Measurements from ENCODE around the gene HIP1. TPM values are rescaled to one million over a fixed set of nuclear protein-coding genes. Genes with fewer than 3 reads are reported as not detected.
A peak's percentile ranks its signal among the peaks of the same experiment; 100 is the strongest.

Gene HIP1
- total RNA-seq, 1 experiment from 2014 or later, result 10.7 TPM

GRCh38 chr7:75738975-75739795 is 444 bp upstream of the HIP1 start:
- Mint-ChIP-seq H3K36me3 (ENCODE audit: insufficient read depth, unreplicated experiment) (peaks cover 25% of the 10 kb centered on the region), H3K27ac (ENCODE audit: unreplicated experiment) (peak overlapping the region; percentile 19), H3K4me3 (ENCODE audit: low read depth, unreplicated experiment) (peak overlapping the region; percentile 88), H3K9me3 (ENCODE audit: low read depth, unreplicated experiment) (peaks cover 3% of the 10 kb centered on the region), H3K27me3 (ENCODE audit: unreplicated experiment) (peaks cover 12% of the 10 kb centered on the region), H3K4me1 (ENCODE audit: low read depth, unreplicated experiment) (peaks cover 11% of the 10 kb centered on the region)
- peak; percentile 98 for DNase-seq
- intact Hi-C loops (cut with micrococcal nuclease; ENCODE audit: unreplicated experiment), result loop anchor here (5.0 kb wide), 1 partner anchor 37 kb away; no protein-coding TSS in a partner anchor
- no peak for TF ChIP-seq CTCF (IDR thresholded peaks at IDR 0.05; ENCODE audit: unreplicated experiment)
- no TSS peak for BruUV-seq (replicated peaks)
- CTCF ChIA-PET, result interaction anchor here (0.6 to 2.0 kb wide), 8 partner anchors 9 to 287 kb away, joined by 3 to 8 read pairs (median 4); no protein-coding TSS in a partner anchor

DNA sequence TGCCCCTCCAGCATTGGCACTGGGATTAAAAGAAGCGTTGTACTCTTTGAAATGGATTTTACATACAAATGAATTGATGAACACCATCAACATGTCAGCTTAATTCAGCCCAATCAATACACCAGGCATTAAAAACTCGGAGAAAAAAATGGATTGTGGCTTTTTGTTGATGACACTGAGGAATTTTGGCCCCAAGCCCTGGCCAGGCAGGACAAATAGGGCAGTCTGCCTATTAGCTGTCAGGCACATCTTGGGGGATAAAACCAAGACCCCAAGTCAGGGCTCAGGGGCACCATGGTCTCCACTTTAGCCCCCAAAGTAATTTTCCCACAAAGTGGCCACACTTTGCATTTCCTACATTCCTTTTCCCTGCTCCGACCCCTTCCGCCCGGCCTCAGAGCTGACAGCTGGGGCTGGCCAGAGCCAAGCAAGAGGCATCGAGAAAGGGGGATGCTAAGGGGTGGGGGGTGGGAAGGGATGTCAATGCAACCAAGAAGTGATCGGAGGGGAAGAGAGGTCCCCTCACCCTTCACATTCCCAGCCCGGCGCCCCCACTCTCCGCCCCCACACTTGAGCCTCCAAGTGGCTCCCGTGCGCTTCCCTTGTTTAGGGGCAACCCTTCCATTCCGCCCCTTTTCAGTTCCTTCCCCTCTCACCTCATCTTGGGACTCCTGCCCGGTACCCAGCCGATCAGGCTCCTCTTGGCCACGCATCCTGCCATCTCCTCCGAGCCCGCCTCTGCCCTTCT is 711 bp downstream of the HIP1 start:
- Mint-ChIP-seq H3K4me1 (ENCODE audit: low read depth, unreplicated experiment) (peaks cover 11% of the 10 kb centered on the region), H3K9me3 (ENCODE audit: low read depth, unreplicated experiment) (no peaks in the 10 kb centered on the region), H3K27me3 (ENCODE audit: unreplicated experiment) (peaks cover 3% of the 10 kb centered on the region), H3K36me3 (ENCODE audit: insufficient read depth, unreplicated experiment) (peaks cover 21% of the 10 kb centered on the region), H3K4me3 (ENCODE audit: low read depth, unreplicated experiment) (peak overlapping the region; percentile 88), H3K27ac (ENCODE audit: unreplicated experiment) (peak overlapping the region; percentile 33)
- no peak for DNase-seq
- intact Hi-C loops (cut with micrococcal nuclease; ENCODE audit: unreplicated experiment), result loop anchor here (5.0 kb wide), 1 partner anchor 36 kb away; no protein-coding TSS in a partner anchor
- CTCF ChIA-PET, result interaction anchor here (2.0 kb wide), 1 partner anchor 10 kb away, joined by 8 read pairs; no protein-coding TSS in a partner anchor
- TF ChIP-seq CTCF (IDR thresholded peaks at IDR 0.05; ENCODE audit: unreplicated experiment), result no peak
- BruUV-seq (replicated peaks), result no TSS peak

- CTCF ChIA-PET, result no interaction called here
- no peaks in the 10 kb centered on the region for H3K9me3 Mint-ChIP-seq (ENCODE audit: low read depth, unreplicated experiment)
- peaks cover 4% of the 10 kb centered on the region for H3K4me1 Mint-ChIP-seq (ENCODE audit: low read depth, unreplicated experiment)
- intact Hi-C loops (cut with micrococcal nuclease; ENCODE audit: unreplicated experiment), result loop anchor here (5.0 kb wide), 1 partner anchor 33 kb away; no protein-coding TSS in a partner anchor
- no peaks in the 10 kb centered on the region for H3K27me3 Mint-ChIP-seq (ENCODE audit: unreplicated experiment)
- no peak overlapping the region for H3K4me3 Mint-ChIP-seq (ENCODE audit: low read depth, unreplicated experiment)
- H3K27ac Mint-ChIP-seq (ENCODE audit: unreplicated experiment), result no peak overlapping the region
- BruUV-seq (replicated peaks), result no TSS peak
- H3K36me3 Mint-ChIP-seq (ENCODE audit: insufficient read depth, unreplicated experiment), result peaks cover 17% of the 10 kb centered on the region
- DNase-seq, result no peak
- TF ChIP-seq CTCF (IDR thresholded peaks at IDR 0.05; ENCODE audit: unreplicated experiment), result no peak
These were observed 3.0 kb downstream of the HIP1 start for GRCh38 chr7:75735581-75736350.
